GM19395 (cell line): ENCODE results near the gene CASQ2.

Source experiments
- ATAC-seq: cut with Tn5 transposase; IDR thresholded peaks from one replicate; pipeline ENCODE4 v1.9.1; 2021; ENCODE audit warnings: mild to moderate bottlenecking, moderate library complexity; ENCODE audit not compliant: unreplicated experiment

The CASQ2 gene

GRCh38 chr1:115740811-115741210, 27.7 kb downstream of the CASQ2 start:
- no peak for ATAC-seq

GRCh38 chr1:115732316-115732715, 36.2 kb downstream of the CASQ2 start:
- ATAC-seq, result no peak

GRCh38 chr1:115729756-115730155, 38.8 kb downstream of the CASQ2 start:
- peak; percentile 99 for ATAC-seq

GRCh38 chr1:115728341-115728740, 40.2 kb downstream of the CASQ2 start:
- ATAC-seq, result no peak

- ATAC-seq, result no peak
These were observed 40.7 kb downstream of the CASQ2 start for GRCh38 chr1:115727706-115728249.

- no peak for ATAC-seq
These were observed 41.9 kb downstream of the CASQ2 start for GRCh38 chr1:115726570-115726969.

GRCh38 chr1:115726161-115726560, 42.4 kb downstream of the CASQ2 start:
- ATAC-seq, result no peak

GRCh38 chr1:115725600-115725999, 42.9 kb downstream of the CASQ2 start:
- no peak for ATAC-seq

GRCh38 chr1:115723756-115724155, 44.8 kb downstream of the CASQ2 start:
- ATAC-seq, result no peak

- no peak for ATAC-seq
These were observed 46.3 kb downstream of the CASQ2 start for GRCh38 chr1:115722221-115722620.

GRCh38 chr1:115719285-115719684, 49.2 kb downstream of the CASQ2 start:
- ATAC-seq, result no peak

GRCh38 chr1:115718011-115718754, 50.3 kb downstream of the CASQ2 start:
- no peak for ATAC-seq

- ATAC-seq, result no peak
These were observed 51.0 kb downstream of the CASQ2 start for GRCh38 chr1:115717541-115717940.

GRCh38 chr1:115714572-115715141, 53.9 kb downstream of the CASQ2 start:
- no peak for ATAC-seq

GRCh38 chr1:115713906-115714305, 54.6 kb downstream of the CASQ2 start:
- no peak for ATAC-seq

GRCh38 chr1:115712911-115713609, 55.5 kb downstream of the CASQ2 start:
- ATAC-seq, result no peak

- ATAC-seq, result no peak
These were observed 57.5 kb downstream of the CASQ2 start for GRCh38 chr1:115710859-115711624.

- ATAC-seq, result peak; percentile 73
These were observed 61.7 kb downstream of the CASQ2 start for GRCh38 chr1:115706587-115707425.

GRCh38 chr1:115705963-115706362, 62.6 kb downstream of the CASQ2 start:
- no peak for ATAC-seq
